Stimulated activated CD8-positive, alpha-beta memory T cell treated with anti-CD3 and anti-CD28 coated beads, Interleukin-15, amount 100 ng/mL, for 1 hour (primary cell): ENCODE data around the gene RNF32.
"Not testable (repeated sequence)": the region's sequence is repeated elsewhere in the genome, so short reads cannot be mapped to it uniquely, and the experiment has no call there.

Source experiments
- DNase-seq: peaks from one replicate; pipeline ENCODE4 v3.0.0-alpha.2; 2020; ENCODE audit warnings: low read depth

Gene RNF32

GRCh38 chr7:156675721-156676120 lies 35.1 kb downstream of the RNF32 start:
- DNase-seq, result no peak

- DNase-seq, result no peak
Measured at GRCh38 chr7:156676263-156676662, 35.7 kb downstream of the RNF32 start.

- DNase-seq, result no peak
Measured at GRCh38 chr7:156677374-156678054, 36.9 kb downstream of the RNF32 start.

GRCh38 chr7:156680281-156680680 lies 39.7 kb downstream of the RNF32 start:
- DNase-seq, result no peak

- DNase-seq, result no peak
Measured at GRCh38 chr7:156682928-156683327, 42.4 kb downstream of the RNF32 start.

GRCh38 chr7:156684251-156684650 lies 43.7 kb downstream of the RNF32 start:
- DNase-seq, result no peak

GRCh38 chr7:156684661-156685060 lies 44.1 kb downstream of the RNF32 start:
- DNase-seq, result no peak

- DNase-seq, result no peak
Measured at GRCh38 chr7:156691764-156692163, 51.2 kb downstream of the RNF32 start.

GRCh38 chr7:156692849-156693248 lies 52.3 kb downstream of the RNF32 start:
- DNase-seq, result no peak

- DNase-seq, result no peak
Measured at GRCh38 chr7:156693627-156694026, 53.1 kb downstream of the RNF32 start.

GRCh38 chr7:156697283-156697682 lies 56.7 kb downstream of the RNF32 start:
- not testable (repeated sequence) for DNase-seq

- DNase-seq, result not testable (repeated sequence)
Measured at GRCh38 chr7:156698512-156698911, 57.9 kb downstream of the RNF32 start.

GRCh38 chr7:156701787-156702186 lies 61.2 kb downstream of the RNF32 start:
- DNase-seq, result not testable (repeated sequence)

- DNase-seq, result no peak
Measured at GRCh38 chr7:156702399-156702798, 61.8 kb downstream of the RNF32 start.

GRCh38 chr7:156703209-156703608 lies 62.6 kb downstream of the RNF32 start:
- DNase-seq, result no peak

GRCh38 chr7:156703773-156704482 lies 63.4 kb downstream of the RNF32 start:
- no peak for DNase-seq

GRCh38 chr7:156722043-156722826 lies 81.7 kb downstream of the RNF32 start:
- DNase-seq, result no peak

GRCh38 chr7:156725073-156725472 lies 84.5 kb downstream of the RNF32 start:
- no peak for DNase-seq

- no peak for DNase-seq
Measured at GRCh38 chr7:156725936-156726335, 85.4 kb downstream of the RNF32 start.
